K562 (cell line): Measurements from ENCODE around the gene ENOX2. TPM values are rescaled to one million over a fixed set of nuclear protein-coding genes. Genes with fewer than 3 reads are reported as not detected.

Experiments used
- DIDO1 ChIP-seq: fragments of 450-650 bp; IDR thresholded peaks from 2 replicates; pipeline ENCODE4 v1.6.1; 2016; ENCODE audit warnings: low read depth, missing biosample characterization, missing genetic modification characterization
- GTF2A2 ChIP-seq: IDR thresholded peaks from 2 replicates; pipeline ENCODE4 v1.6.1; 2016; ENCODE audit warnings: mild to moderate bottlenecking, missing genetic modification characterization, missing compliant biosample characterization
- NR2C1 ChIP-seq, 2 experiments: fragments of 450-650 bp; IDR thresholded peaks; 2 replicates each; pipeline ENCODE4 v1.6.1; 2017; ENCODE audit warnings: mild to moderate bottlenecking in 2 of 2, antibody characterized with exemption in 1 of 2, inconsistent platforms in 1 of 2, missing compliant biosample characterization in 1 of 2, missing genetic modification characterization in 1 of 2
- POU5F1 ChIP-seq: fragments of 150-350 bp; IDR thresholded peaks from 2 replicates; pipeline ENCODE4 v1.6.1; 2014; ENCODE audit warnings: borderline replicate concordance, low read length, low read depth, mild to moderate bottlenecking; ENCODE audit not compliant: partially characterized antibody
- PTRF ChIP-seq: fragments of 450-650 bp; IDR thresholded peaks from 2 replicates; pipeline ENCODE4 v1.6.1; 2016; ENCODE audit warnings: mild to moderate bottlenecking, missing genetic modification characterization, missing compliant biosample characterization
- RBM14 ChIP-seq: fragments of 200-400 bp; formaldehyde crosslinking; IDR thresholded peaks from 2 replicates; pipeline ENCODE4 v1.6.1; 2018; ENCODE audit warnings: low read depth, mild to moderate bottlenecking, low read length, moderate library complexity, borderline replicate concordance; ENCODE audit not compliant: insufficient read depth
- SRF ChIP-seq, 2 experiments: fragments of 250-450, 450-650 bp in 1 of 2; sonication (Bioruptor Pico) in 1 of 2; sonication (generic) in 1 of 2; formaldehyde crosslinking; IDR thresholded peaks; 2 replicates each; pipeline versions ENCODE4 v1.5.0 to v1.5.1; 2020 to 2022; ENCODE audit warnings: mild to moderate bottlenecking in 1 of 2, missing genetic modification reagents in 1 of 2
- ZNF224 ChIP-seq: sonication (generic); formaldehyde crosslinking; IDR thresholded peaks from 2 replicates; pipeline ENCODE4 v1.8.0; 2022; ENCODE audit warnings: mild to moderate bottlenecking, missing genetic modification reagents
- ZNF583 ChIP-seq: fragments of 250-450 bp; sonication (Bioruptor Pico); IDR thresholded peaks from 2 replicates; pipeline ENCODE4 v1.4.0; 2020
- ZSCAN29 ChIP-seq: fragments of 450-650 bp; IDR thresholded peaks from 2 replicates; pipeline ENCODE4 v1.6.1; 2017
- polyA plus RNA-seq, 8 experiments: library from polyadenylated mRNA; depleted of rRNA in 4 of 8; stranded (reverse) in 5 of 8; unstranded in 3 of 8; fragments of >200 nt; fragmentation: Nextera tagmentation in 2 of 8; fragmentation: Illumina TruSeq in 1 of 8; extraction: Ambion mirVana in 2 of 8; extraction: Trizol in 1 of 8; gene quantifications; 2 replicates each; pipeline versions ENCODE4 v1.2.1 to v1.2.3, GENCODE V29; 2011 to 2014; ENCODE audit warnings: inconsistent platforms in 1 of 8, missing spikeins in 1 of 8
- total RNA-seq, 7 experiments: library from RNA; depleted of rRNA in 6 of 7; stranded (reverse); fragments of >200 nt in 6 of 7; fragmentation: Illumina TruSeq in 2 of 7; extraction: Trizol in 2 of 7; gene quantifications; 2 replicates each; pipeline versions ENCODE4 v1.2.1 to v1.2.3, GENCODE V29; 2011 to 2021; ENCODE audit warnings: low replicate concordance in 1 of 7
- TF ChIP-seq, protein P1 (sequence below): fragments of 250-450 bp; sonication (Bioruptor Pico); IDR thresholded peaks from 2 replicates; pipeline ENCODE4 v1.4.0; 2020; ENCODE audit warnings: mild to moderate bottlenecking, moderate library complexity, borderline replicate concordance
- TF ChIP-seq, protein P2 (sequence below): fragments of 250-450 bp; sonication (Bioruptor Pico); IDR thresholded peaks from 2 replicates; pipeline ENCODE4 v1.5.0; 2021
- TF ChIP-seq, protein P3 (sequence below): fragments of 450-650 bp; IDR thresholded peaks from 2 replicates; pipeline ENCODE4 v1.6.1; 2018; ENCODE audit warnings: mild to moderate bottlenecking, low read depth; ENCODE audit not compliant: partially characterized antibody
- TF ChIP-seq, protein P4 (sequence below): fragments of 450-650 bp; formaldehyde crosslinking; IDR thresholded peaks from 2 replicates; pipeline ENCODE4 v1.4.0; 2020; ENCODE audit warnings: mild to moderate bottlenecking, moderate library complexity
- TF ChIP-seq, protein P5 (sequence below), 2 experiments: fragments of 450-650 bp in 1 of 2; IDR thresholded peaks; 2 replicates each; pipeline ENCODE4 v1.6.1; 2011 to 2017; ENCODE audit warnings: low read depth in 2 of 2, antibody characterized with exemption in 1 of 2, borderline replicate concordance in 1 of 2, low read length in 1 of 2, mild to moderate bottlenecking in 1 of 2, mixed read lengths in 1 of 2; ENCODE audit not compliant: control insufficient read depth in 1 of 2

The ENOX2 gene
- total and polyA plus RNA-seq, 9 of the 15 experiments (the other 6 are each of a cell fraction or from before 2014, with no cell fraction given), result 6.1 to 24.0 (median 13.8) TPM

DNA sequence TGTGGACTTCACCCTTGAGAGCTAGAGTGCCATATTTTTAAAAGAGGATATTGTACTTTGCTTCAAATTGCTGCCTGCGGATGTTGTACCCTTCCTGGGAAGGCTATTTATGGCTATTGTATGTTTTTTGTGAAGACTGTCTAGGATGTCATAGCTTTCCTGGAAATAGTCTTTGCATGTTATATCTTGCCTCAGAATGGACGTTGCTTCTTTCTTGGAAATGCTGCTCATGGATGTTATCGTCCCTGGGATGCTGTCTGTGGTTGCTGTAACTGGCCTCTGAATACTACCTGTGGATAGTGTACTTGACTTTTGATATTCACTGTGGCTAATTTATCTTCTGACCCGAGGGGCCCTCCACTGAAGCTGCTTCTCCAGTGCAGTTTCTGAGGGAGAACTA, 146.8 kb downstream of the ENOX2 start (continued):
- TF ChIP-seq, protein P1, sequence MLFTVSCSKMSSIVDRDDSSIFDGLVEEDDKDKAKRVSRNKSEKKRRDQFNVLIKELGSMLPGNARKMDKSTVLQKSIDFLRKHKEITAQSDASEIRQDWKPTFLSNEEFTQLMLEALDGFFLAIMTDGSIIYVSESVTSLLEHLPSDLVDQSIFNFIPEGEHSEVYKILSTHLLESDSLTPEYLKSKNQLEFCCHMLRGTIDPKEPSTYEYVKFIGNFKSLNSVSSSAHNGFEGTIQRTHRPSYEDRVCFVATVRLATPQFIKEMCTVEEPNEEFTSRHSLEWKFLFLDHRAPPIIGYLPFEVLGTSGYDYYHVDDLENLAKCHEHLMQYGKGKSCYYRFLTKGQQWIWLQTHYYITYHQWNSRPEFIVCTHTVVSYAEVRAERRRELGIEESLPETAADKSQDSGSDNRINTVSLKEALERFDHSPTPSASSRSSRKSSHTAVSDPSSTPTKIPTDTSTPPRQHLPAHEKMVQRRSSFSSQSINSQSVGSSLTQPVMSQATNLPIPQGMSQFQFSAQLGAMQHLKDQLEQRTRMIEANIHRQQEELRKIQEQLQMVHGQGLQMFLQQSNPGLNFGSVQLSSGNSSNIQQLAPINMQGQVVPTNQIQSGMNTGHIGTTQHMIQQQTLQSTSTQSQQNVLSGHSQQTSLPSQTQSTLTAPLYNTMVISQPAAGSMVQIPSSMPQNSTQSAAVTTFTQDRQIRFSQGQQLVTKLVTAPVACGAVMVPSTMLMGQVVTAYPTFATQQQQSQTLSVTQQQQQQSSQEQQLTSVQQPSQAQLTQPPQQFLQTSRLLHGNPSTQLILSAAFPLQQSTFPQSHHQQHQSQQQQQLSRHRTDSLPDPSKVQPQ (CRISPR knock-in tag), result no peak
- TF ChIP-seq PTRF (tag), result no peak
- TF ChIP-seq RBM14, result no peak
- TF ChIP-seq, protein P2, sequence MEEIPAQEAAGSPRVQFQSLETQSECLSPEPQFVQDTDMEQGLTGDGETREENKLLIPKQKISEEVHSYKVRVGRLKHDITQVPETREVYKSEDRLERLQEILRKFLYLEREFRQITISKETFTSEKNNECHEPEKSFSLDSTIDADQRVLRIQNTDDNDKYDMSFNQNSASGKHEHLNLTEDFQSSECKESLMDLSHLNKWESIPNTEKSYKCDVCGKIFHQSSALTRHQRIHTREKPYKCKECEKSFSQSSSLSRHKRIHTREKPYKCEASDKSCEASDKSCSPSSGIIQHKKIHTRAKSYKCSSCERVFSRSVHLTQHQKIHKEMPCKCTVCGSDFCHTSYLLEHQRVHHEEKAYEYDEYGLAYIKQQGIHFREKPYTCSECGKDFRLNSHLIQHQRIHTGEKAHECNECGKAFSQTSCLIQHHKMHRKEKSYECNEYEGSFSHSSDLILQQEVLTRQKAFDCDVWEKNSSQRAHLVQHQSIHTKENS (CRISPR knock-in tag), result no peak
- TF ChIP-seq NR2C1 (IDR thresholded peaks at IDR 0.05), result no peak
- TF ChIP-seq NR2C1 (tag; IDR thresholded peaks at IDR 0.05), result no peak
- TF ChIP-seq, protein P3, sequence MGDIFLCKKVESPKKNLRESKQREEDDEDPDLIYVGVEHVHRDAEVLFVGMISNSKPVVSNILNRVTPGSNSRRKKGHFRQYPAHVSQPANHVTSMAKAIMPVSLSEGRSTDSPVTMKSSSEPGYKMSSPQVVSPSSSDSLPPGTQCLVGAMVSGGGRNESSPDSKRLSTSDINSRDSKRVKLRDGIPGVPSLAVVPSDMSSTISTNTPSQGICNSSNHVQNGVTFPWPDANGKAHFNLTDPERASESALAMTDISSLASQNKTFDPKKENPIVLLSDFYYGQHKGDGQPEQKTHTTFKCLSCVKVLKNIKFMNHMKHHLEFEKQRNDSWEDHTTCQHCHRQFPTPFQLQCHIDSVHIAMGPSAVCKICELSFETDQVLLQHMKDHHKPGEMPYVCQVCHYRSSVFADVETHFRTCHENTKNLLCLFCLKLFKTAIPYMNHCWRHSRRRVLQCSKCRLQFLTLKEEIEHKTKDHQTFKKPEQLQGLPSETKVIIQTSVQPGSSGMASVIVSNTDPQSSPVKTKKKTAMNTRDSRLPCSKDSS, result no peak
- TF ChIP-seq, protein P4, sequence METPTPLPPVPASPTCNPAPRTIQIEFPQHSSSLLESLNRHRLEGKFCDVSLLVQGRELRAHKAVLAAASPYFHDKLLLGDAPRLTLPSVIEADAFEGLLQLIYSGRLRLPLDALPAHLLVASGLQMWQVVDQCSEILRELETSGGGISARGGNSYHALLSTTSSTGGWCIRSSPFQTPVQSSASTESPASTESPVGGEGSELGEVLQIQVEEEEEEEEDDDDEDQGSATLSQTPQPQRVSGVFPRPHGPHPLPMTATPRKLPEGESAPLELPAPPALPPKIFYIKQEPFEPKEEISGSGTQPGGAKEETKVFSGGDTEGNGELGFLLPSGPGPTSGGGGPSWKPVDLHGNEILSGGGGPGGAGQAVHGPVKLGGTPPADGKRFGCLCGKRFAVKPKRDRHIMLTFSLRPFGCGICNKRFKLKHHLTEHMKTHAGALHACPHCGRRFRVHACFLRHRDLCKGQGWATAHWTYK, result no peak
- TF ChIP-seq GTF2A2 (tag), result no peak
- TF ChIP-seq ZNF583 (CRISPR knock-in tag), result no peak
- TF ChIP-seq DIDO1 (tag), result no peak
- no peak for TF ChIP-seq ZSCAN29
- TF ChIP-seq ZNF224 (CRISPR knock-in tag), result no peak
- TF ChIP-seq, protein P5, sequence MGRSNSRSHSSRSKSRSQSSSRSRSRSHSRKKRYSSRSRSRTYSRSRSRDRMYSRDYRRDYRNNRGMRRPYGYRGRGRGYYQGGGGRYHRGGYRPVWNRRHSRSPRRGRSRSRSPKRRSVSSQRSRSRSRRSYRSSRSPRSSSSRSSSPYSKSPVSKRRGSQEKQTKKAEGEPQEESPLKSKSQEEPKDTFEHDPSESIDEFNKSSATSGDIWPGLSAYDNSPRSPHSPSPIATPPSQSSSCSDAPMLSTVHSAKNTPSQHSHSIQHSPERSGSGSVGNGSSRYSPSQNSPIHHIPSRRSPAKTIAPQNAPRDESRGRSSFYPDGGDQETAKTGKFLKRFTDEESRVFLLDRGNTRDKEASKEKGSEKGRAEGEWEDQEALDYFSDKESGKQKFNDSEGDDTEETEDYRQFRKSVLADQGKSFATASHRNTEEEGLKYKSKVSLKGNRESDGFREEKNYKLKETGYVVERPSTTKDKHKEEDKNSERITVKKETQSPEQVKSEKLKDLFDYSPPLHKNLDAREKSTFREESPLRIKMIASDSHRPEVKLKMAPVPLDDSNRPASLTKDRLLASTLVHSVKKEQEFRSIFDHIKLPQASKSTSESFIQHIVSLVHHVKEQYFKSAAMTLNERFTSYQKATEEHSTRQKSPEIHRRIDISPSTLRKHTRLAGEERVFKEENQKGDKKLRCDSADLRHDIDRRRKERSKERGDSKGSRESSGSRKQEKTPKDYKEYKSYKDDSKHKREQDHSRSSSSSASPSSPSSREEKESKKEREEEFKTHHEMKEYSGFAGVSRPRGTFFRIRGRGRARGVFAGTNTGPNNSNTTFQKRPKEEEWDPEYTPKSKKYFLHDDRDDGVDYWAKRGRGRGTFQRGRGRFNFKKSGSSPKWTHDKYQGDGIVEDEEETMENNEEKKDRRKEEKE (IDR thresholded peaks at IDR 0.05; ENCODE audit: borderline replicate concordance in 1 of 2, control insufficient read depth in 1 of 2, low read depth in 2 of 2, low read length in 1 of 2), result no peak
- TF ChIP-seq POU5F1, result no peak
- peak in 1 of 2 experiments; percentile 95; a peak in 2 of 4 replicates for TF ChIP-seq SRF (CRISPR knock-in tag; IDR thresholded peaks at IDR 0.05)
